ENCODE data around the gene CBX4. TPM values are rescaled to one million over a fixed set of nuclear protein-coding genes. Genes with fewer than 3 reads are reported as not detected.

Gene CBX4
- polyA plus RNA-seq, 12 donors, result 5.1 to 19.2 (median 7.3) TPM; not detected in 1

DNA sequence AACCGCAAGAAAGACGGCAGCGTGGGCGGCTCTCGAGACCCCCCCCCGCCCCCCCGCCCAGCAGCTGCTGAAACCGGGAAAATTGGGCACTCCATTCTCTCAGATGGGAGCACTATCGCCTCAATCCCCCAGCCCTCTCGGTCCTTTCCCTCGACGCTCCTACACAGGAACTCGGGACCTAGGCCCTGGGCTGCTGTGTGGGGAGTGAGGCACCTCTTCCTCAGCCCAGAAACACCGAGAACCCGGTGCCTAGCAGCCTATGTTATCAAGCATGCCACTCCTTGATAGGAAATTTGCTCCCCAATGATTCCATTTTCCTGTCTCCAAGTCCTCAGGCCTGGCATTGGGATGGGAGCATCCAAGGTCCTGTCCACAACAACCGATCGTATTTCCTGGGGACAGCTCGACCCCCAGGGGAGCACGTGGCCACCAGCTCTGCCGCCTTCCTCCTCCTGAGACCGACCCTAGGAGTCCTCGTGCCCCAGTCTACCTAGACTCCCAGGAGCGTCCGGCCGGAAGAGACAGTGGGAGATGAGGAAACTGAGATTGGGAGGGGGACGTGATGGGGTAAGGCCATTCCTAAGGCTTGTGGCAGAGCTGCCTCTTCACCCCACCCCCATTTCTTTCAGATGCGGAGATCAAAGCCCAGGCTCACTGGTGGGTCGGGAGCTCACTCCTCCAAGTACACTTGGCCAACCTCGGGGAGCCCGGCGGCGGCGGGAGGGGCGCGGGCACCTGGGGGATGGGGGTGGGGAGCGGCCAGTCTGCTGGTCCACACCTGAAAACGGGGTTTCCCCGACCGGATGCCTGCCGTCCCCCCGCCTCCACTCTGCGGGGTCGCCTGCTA, 24.9 kb downstream of the CBX4 start:
- DNase-seq, result no peak

DNA sequence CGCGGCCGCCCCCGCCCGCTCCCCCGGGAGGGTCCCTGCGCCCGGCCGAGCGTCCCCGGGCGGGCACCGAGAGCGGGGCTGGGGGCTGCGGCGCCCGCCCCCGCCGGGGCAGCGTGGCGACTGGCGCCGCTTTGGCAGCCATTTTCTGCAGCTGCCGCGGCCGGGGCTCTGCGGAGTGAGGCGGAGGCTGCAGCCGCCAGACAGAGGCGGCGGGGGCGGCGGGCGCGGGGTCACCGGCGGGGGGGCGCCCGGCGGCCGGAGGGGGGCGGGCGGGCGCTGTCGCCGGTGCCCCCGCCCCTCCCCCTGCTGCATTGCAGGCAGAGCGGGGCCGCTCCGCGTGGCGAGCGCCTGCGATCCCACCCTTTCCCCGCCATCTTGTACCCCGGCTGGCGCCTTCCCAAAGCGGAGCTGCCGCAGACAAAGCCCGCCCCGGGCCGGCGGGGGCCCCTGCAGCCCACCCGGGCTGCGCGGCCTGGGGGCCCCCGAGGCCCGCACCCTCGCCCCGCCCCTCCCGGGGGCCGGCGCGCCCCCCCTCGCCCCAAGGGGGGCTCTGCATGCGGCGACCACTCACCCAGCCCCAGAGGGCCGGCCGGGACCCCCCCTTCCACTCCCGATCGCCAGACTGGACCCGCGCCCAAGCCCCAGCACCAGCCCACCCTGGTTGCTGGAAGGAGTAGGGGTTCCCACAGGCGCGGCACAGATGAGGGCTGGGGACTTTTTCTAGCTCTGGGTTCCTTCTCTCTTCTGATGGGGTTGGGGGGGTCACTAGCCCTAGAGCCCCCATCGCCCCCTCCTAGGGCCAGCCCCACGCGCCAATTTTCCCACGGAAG, 25.7 kb downstream of the CBX4 start:
- DNase-seq, result no peak

DNA sequence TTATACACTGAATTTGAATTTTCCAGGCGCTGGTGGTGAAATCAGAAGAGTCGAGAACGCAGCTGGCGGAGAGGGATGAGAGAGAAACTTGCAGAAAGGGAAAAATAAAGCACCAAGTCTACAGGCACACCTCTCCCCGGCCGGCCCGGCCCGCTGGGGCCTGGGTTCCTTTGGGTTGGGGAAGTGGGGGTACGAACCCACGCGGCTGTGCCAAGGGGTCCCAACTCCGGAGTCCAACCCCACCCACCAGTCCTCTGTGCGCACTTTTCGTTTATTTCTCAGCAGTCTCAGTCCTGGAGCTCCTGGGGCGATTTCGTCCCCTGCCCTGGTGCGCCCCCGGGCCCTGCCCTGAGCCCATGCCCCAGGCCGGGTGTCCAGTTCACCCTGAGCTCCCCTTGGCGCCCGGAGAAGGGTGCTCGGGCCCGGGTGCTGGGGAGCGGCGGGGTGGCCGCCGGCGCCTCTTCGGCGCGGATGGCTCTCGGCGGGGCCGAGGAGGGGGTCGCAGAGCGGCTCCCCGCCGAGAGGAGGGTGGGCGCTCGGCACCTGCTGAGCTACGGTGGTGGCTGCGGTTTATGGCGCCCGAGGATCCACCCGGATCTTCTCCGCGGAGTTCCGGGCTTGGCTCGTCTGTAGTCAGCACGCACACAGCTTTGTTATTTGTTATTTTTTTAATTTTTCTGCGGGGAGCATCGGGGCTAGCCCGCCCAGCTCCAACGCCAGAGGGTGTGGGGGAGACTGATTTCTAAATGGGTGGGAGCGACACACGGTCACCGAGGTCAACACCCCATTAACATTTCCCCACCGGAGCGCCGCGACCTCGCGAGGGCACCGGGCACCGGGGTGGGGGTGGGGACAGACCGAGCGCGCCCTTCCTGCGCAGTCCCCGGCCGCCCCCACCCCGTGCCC, 26.6 kb downstream of the CBX4 start:
- no peak for DNase-seq

DNA sequence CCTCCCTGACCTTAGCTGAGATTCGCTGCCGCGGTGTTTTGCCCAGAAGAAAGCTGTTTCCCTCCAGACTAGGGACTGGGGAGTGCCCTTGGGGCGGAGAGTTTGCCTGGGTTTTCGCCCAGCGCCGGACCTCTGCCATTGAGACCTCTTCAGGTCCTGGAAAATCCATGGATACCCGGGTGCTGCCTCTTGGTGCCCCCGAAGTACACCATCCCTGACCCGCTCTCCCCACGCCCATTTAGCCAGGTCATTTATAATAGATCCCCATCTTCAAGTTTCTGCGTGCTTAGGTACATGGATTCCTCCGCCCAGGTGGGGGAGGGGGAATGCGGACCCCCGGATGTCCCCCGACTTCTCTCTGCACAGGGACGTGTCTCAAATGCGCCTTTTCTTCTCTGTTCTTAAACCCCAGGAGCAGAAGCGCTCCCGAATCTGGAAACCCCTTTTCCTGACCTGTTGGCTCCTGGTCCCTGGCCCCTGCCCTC, 27.3 kb downstream of the CBX4 start:
- DNase-seq, result no peak

DNA sequence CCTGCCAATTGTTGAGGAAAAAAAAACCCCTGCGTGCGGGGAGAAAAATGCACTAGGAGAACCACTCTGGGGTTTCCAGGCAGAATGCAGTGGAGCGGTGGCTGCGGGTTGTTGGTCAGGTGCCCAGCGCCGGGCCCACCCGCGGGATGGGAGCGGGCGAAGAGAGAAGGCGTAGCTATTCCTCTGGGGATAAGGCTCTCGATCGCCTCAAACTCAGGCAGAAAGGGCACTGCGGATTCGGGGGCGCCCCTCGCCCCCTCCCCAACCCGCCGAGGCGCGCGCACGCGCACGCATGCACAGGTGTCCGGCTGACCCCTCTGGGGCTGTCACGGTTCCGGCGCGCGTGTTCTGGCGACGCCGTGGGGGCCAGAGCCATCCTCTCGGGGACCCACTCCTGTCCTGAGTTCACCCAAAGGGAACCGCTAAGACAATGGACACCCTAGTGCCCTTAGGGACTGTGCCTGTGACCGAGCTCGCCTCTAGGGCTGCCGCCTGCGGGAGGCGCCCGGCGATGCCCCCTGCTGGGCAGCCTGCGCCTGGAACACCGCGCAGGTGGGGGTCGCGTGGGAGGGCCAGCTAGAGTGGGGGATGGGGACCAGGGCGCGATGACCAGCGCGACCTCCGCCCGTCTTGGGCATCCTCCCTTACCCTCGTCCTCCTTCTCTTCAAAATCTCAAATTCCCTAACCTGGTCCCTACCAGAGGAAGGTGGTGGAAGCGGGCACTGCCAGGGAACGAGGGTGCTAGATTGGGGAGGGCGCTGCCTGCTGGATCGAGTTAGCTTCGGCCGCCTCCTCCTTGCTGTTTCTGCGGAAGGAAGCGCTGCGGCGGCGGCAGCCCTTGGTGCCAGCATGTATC, 28.0 kb downstream of the CBX4 start:
- DNase-seq, result no peak

DNA sequence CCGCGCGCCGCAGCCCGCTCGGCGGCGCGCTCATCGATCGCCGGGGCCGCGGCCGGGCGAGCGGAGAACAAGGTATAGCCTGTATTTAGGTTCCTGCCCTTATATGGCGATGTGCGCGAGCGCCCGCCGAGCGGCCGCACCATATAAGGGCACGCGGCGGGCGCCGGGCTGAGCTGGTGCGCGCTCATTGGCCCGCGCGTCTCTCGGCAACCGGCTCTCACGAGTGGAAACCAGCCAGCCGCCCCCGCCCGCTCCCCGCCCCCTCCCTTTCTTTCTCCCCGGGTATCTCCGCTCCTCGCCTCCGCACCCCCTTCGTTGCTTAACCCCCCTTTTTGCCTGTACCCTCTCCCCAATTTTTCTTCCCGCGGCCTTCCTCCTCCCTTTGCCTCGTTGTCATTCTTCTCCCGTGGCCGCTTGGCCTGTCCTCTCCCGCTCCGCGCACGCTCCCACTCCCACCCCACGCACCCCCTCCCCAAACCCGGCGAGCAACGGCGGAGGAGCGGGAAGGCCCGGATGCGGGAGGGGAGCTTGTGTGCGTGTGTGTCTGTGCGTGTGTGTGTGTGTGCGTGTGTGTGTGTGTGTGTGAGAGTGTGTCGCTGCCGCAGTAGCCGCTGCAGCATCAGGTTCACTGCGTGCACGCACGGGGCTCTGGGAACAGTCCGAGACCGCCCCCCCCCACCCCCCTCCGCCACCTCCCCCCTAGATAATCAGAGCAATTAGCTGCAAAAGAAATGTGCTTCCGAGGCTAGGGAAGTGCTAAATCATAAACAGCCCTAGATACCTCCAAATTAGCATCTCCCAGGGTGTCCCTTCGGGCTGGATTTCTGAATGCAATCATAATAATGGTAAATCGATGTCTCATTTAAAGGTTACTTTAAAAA, 28.9 kb downstream of the CBX4 start:
- peak; percentile 71 for DNase-seq

DNA sequence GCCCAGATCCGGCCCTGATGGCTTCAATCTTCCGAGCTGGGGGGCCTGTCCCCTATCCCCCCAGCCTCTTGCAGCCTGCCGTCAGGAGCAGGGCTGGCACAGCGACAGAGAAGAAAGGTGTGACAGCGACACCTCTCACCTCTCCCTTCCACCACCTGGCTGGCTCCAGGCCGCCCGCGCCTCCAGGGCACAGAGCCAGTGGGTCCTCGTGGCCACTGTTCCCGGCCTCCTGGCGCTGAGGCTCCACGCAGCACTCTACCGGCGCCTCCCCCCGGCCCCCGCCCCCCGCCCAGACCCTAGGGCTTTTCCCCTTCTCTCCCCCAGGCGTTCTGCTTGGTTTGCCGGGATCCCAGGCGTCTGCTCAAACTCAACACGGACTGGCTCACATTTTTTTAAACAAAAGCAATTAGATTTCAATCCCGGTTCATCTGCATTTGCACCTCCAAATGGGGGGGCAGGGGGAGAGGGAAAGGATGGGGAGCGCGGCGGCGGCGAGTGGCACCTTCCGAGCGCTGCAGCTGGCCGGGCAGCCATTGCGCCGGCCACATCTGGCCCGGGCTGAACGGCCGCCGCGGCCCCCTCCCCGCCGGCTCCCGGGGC, 29.6 kb downstream of the CBX4 start:
- no peak for DNase-seq

DNA sequence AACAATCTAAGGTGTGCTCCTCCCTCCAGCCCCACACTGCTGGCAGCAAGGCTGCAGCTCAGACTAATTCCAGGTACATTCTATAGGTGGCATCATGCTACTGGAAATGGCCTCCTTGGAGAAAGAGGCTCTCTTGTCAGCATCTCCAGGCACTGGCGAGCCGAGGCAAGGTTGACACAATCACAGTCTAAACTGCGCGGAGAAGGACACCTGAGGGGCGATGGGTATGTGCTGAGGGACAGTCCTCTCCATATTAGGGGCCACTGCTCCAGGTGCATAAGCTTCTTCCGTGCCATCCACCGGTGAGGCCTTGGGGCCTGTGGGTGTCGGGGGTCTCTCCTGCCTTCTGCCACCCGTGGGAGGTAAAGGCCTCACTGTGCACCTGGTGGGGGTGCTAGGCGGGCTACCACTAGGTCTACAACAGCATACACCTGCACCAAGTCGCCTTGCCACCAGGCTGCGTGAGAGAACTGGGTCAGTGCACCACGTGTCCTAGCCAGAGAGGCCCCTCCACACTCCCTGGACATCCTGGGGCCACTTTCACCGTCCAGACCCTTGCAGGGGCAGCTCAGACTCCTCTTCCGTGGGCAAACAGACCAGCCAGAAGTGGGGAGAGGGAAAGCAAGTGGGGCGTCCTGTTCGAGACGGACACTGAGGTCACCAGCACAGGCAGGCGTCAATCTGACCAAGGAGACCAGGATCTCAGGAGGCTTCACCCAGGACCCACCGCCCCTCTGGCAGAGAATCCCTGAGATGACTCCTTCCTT, 30.3 kb downstream of the CBX4 start:
- DNase-seq, result no peak

DNA sequence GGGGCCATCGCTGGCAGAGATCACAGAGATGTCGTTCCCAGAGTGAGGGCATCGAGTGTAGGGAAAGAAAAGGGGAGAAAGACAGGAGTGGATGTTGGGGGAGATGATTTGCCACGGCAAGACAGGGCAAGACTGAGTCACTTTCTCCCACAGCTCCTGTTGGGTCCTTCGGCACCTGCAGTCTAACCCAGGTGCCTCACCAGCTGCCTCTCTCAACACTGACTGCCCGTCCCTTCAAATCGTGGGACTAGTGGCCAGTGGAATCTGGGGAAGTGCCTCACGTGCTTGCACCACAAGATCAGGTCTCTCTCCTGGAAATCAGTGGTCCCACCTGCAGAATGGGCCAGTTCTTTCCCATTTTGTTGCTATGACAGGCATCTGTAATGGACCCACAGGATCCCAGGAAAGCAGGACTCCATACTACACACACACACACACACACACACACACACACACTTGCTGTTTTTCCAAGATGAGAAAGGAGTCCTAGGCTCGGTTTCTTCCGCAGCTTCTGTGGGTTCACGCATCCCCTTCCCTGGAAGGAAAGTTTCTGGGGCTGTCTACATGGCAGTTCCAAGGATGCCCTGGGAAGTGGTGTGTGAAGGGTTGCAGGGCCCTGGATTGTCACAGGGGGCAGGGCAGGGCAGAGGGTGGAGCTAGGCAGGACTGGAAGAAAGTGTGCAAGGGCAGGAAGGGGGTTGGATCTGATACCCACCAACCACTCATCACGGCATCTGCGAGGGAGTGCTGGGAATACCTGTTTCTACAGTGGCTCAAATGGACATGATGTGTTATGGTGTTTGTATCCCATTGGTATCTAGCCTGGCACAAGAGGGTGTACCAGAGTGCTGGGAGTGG, 32.1 kb downstream of the CBX4 start:
- DNase-seq, result no peak

DNA sequence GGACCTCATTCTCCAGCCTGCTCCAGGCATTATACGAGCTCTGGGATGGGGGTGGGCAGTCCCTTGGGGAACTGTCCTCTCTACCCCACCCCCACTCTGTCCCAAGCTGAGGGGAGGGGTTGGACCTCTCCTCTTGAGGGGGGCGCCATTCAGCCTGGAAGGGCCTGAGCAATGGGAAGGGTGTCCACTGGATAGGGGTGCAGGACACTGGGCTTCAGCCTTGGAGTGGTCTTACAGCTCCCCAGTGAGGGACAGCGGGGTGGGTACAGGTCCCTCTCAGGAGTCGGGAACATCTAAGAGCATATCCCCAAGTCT, 32.8 kb downstream of the CBX4 start:
- no peak for DNase-seq

DNA sequence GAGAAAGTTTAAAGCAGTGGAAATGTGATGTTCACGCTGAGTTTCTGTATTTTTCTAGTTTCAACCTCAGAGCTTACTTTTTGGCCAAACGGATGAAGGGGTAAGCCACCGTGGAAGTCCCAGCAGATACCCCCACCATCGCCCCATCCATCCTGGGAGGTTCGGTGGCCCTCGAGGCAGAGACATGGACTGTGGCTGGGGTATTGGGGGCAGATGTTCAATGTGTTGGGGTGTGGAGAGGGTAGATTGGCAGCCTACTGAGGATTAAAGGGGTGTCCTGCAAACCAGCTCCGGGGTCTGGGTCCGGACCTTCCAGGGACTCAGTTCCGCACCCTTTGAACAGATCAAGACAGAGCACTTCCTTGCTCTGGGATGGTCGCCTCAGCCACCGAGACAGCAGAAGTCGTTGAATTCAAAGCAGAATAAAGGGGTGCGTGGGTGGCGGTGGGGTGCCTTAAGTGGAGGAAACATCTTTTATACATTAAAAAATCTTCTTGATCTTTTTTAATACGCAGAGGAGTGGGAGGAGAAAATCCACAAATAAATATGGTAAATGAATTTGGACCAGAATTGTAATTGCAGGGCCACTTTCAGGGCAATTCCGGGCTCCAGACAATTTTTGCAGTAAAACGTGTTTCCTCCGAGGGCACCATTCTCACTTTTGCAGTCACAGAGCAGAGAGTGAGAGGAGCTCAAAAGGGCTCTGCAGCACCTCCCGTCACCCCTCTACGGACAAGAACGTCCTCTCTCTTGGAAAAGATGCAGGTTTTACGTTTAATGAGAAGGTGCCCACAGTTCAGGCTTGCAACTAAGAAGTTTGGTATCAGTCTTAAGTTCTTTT, 34.2 kb downstream of the CBX4 start:
- no peak for DNase-seq

DNA sequence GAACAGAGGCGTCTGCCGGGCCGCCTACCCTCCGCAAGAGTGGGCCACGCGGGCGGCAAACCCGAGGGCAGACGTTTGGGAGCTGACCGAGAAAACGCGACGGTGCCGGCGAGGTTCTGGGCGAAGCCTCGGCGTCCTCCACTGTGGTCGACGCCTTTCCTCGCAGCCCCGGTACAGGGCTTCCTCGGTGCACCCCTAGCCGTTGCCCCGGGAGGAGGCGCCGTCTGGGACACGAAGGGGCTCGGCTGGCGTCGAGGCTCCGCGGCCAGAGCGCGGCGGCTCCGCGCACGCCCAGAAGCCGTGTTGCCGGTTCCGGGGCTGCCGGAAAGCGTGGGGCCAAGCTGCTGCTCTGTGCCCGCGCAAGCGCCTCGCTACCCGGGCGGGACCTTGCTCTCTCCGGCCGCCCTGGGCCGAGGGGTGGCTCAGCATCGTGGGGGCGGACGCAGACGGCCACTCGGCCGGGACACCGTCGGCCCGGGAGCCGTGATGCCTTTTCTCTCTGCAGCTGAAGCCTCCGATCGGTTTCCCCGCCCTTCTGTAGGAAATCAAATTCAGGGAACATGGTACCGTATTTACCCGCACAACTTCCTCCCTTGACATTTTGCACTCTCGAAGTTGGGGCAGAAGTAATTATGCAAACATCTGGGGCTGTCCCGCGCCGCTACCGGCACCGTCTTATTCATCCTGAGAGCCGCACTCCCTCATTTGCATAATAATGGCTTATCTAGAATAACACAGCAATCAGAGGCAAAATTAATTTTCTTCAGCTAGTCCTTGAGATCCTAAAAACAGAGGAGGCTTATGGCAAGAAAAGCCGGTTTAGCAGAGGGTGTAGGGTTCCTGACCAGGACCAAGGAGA, 35.0 kb downstream of the CBX4 start:
- DNase-seq, result no peak

DNA sequence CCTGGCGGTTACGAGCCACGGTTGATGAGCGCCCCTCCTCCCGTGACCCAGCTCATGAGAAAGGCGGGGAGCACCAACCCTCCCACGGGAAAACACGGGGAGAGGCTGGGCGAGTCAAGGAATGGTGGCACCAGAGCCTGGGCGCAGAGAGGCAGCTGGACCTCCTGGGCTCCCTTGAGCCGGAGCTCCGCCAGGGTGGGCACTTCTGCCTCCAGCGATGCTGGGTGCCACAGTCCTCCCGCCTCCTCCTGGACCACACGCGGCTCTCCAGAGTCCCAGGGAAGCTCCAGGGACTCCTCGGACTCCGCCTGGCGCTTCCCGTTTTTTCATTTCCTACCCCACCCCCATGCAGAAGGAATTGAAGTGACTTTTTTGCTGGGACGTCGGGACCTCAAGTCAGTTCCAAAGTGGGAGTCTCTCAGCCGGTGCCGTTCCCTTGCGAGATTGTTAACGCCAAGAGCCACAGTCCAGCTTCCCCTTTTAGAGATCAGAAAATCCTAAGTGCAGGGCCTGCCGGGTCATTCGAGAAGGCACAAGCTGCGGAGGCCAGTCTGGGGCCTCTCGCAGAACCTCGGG, 35.7 kb downstream of the CBX4 start:
- no peak for DNase-seq

DNA sequence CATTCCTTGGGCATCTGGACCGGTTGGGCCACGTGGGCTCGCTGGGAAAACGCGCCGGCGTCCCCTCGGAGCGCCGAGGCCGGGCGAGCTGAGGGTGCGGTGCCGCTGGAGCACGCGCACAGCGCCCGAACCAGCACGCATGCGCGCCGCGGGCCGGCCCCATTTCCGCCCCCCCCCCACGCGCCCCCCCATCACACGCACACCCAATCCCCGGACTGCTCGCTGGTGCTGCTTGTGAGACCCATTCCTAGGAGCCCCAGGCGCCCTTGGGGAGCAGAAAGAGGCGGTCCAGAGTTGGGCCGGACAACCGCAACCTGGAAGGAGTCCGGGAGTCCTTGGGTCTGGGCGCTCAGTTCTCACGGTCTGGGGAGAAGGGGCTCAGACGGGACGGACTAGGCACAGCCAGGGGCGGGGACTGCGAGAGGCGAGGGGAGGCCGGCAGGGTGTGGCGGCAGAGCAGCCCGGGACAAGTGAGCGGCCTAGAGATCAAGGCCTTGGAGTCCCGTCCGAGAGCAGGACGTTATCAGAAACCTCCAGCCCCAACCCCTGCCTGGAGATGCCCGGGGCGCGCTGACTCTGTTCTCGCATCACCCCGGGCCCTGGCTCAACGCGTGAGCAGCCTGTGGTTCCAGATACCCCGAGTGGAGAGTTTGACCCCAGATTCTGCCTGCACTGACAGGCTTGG, 36.4 kb downstream of the CBX4 start:
- no peak for DNase-seq
